Activated T-helper 1 cell treated with anti-CD3 and anti-CD28 coated beads, Interleukin-2, amount 50 U/mL, for 16 hours (primary cell): ENCODE measurements around the gene OR4K5.
"Not testable (repeated sequence)": the region's sequence is repeated elsewhere in the genome, so short reads cannot be mapped to it uniquely, and the experiment has no call there.

Source experiments
- DNase-seq, 2 donors: peaks; one replicate each; pipeline ENCODE4 v3.0.0-alpha.2; 2020; ENCODE audit warnings: low read depth in 1 of 2, low spot score in 1 of 2

The OR4K5 gene, protein sequence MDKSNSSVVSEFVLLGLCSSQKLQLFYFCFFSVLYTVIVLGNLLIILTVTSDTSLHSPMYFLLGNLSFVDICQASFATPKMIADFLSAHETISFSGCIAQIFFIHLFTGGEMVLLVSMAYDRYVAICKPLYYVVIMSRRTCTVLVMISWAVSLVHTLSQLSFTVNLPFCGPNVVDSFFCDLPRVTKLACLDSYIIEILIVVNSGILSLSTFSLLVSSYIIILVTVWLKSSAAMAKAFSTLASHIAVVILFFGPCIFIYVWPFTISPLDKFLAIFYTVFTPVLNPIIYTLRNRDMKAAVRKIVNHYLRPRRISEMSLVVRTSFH

DNA sequence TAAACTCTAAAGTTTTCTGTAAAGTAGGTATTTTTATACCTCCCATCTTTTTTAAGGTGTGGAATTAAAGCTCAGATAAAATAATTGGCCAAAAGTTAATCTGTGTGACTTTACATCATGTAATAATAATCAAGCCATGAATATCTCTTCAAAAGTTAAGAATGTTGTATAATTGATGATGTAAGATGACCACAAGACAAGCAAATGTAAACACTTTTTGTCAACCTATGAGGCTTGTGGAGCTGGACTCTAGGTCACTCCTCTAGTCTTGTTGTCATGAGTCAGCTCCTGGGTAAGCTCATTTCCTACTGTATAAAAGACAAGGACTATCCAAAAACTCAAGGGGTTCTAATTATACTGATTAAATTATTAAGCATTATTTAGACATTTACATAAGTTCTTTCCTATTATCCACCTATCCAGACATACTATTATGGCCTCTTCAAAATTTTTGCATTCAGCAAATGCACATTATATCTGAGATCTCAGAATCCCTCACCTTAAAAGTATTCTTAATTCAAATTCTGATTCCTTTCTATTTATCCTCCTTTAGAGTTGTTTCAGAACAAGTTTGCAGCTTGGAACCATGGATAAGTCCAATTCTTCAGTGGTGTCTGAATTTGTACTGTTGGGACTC is at the start of gene OR4K5:
Gene OR4K5 (plus strand): TSS at position 587 of the 637 bp plus-strand sequence. CDS start 0 bp downstream, at position 587.
- no peak for DNase-seq

DNA sequence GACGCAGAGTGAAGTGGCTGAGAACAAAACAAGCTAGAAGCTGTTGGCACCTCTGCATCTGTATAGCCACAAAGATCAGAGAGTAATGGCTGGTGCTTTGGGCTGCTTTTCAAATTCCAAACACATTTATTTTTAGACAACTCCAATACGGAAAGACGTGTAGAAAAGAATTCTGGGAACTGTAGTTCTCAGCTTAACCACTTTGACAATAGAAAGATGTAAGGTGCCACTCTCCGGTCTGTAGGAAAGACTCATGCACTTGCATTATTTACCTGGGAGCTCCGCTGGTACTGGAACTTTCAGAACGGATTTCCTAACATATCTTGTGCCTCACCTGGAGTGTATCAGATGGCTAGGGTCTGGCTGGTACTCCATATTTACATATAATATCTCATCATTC is 47.2 kb upstream of the OR4K5 start:
- DNase-seq, result no peak

DNA sequence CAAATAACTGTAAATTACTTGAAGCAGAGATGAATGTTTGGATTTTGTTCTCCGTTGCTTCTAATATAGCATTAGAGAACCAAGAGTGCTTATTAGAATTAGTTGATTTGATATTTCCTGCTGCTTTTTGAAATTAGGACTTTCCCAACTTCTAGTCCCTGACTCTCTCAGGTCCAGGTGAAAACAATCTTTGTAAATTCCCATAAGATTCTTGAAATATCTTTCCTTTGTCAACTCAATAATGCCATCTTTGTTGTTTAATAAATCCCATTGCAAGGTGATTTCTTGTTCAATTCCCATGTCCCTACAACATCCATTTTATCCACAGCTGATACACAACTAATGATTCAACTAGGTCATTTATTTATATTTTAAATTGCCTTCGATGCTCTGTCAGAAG is 45.6 kb upstream of the OR4K5 start, which contains the start of gene OR4K2:
Gene OR4K2 (plus strand): TSS at position 301 of the 400 bp plus-strand sequence. CDS start 1,126 bp downstream, outside the sequence.
- no peak for DNase-seq

DNA sequence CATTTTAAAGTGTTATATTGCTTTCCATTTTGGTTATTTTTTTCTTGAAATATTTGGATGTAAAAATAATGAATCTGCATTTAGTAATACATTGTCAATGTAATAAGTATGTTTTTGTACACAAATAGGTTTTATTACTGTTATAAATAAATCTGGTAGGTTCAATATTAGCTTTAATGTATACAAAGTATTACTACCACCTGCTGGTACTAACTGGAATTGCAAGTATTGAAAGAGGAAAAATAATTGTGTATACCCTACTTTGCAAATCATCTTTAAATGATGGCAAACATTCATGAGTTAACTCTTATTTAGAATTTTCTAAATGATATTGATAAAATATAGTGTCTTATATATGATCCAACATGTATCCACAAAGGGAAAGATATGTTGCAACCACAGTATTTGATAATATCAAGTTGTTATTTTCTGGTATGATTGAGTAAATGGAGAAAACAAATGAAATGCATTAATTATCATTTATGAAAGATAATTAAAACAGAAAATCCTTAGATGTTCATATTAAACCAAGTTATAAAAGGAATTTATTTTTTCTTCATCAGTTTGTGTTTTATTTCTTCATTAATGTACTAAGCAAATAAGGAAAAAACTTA is 42.3 kb upstream of the OR4K5 start:
- DNase-seq, result no peak

DNA sequence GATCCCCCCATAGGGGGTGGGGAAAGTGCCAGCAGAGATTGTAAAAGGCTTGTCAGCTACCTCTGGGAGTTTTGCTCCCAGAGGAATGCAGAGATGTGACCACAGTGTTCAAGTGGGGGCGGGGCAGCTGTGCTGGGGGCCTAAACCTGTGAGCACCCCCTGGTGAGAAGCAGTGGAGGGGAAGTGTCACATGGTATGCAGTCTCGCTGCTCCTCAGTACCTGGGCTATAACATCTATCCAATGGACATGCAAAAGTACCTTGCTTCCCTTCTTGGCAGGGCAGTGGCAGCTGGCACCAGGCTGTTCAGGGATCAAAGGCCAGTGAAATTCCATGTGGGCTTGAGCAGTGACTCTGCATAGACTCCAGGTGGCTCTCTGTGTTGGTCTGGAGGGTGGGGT is 25.1 kb upstream of the OR4K5 start:
- DNase-seq, result no peak

DNA sequence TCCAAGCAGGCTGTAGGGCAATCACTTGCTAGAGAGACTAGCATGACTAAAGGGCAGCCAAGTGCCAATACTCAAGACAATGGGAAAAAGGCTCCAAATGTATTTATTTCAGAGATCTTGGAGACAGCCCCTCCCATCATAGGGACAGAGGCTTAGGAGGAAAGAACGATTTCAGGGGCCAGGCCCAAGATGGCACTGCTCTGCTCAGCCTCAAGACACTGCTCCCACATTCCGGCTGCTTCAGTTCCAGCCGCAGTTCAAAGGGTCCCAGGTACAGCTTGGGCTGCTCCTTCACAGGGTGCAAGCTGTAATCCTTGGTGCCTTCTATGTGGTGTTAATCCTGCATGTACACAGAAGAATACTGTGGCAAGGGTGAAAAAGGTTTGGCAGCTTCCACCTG is 19.4 kb upstream of the OR4K5 start:
- no peak for DNase-seq

DNA sequence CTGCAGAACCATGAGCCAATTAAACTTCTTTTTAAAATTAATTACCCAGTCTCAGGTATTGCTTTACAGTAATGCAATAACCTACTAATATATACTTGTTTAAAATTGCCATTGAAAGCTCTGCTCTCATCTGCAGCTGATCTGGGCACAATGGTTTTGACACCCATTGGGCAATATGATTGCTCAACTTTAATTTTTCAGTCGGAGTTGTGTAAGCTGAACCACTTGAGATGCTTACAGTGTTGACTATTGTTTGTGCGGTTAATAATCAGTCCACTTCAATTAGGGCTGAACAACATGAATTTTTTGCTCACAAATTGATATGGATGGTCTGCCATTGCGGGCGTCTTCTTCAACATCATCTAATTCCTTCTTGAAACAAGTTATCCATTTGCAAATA is 18.0 kb upstream of the OR4K5 start:
- DNase-seq, result no peak

DNA sequence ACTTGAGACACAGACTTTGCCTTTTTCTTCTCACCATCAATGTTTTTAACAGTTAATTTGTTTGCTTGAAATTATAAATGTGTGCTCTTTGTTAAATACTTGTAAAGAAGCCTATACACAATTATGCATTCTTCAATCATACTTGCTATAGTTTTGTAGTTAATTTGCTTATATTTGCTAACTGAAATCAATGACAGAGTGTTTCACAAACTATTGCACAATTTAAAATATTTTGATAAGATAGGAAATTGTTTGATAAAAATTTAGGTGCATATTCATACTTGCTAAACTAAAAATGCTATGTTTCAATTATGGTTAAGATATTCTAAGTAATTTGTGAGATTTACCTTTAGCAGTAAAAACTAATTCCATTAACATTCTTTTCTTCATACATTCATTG is 13.7 kb upstream of the OR4K5 start:
- DNase-seq, result no peak

DNA sequence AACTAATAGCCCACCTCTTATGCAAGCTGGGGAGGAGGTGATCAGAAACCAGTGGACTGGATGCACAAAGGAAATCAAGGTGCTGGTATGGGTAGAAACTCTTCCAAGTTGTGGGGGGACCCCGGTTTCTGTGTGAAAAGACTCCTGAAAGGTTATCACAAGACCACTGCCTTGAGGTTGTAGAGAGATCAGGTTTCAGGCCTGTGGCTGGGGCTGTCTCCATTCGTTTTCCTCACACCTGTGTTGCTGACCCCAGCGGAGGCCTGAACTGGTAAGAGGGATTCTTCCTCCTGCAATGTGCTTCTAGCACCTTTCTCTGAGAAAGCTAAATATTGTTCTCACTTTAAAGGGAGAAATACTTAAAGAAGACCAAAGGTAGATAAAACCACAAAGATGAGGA is 9.3 kb upstream of the OR4K5 start:
- DNase-seq, result no peak

DNA sequence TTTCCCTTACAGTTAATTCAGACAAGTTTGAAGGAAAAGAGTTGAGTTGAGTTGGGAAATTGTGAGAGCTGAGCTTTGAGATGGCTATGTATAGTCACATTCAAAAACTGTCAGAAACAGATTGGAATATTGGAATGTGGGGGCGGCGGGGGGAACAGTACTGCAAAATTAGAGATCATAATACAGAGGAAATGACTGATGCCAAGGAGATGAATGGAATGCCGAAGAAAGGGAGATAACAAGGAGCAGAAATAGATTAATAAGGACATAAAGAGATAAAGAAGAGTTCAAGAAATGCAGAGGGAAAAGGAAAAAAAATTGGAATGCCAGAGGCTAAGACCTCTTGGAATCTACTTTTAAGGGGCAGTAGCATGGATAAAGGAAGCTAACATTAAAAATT is 3.2 kb upstream of the OR4K5 start:
- no peak for DNase-seq

DNA sequence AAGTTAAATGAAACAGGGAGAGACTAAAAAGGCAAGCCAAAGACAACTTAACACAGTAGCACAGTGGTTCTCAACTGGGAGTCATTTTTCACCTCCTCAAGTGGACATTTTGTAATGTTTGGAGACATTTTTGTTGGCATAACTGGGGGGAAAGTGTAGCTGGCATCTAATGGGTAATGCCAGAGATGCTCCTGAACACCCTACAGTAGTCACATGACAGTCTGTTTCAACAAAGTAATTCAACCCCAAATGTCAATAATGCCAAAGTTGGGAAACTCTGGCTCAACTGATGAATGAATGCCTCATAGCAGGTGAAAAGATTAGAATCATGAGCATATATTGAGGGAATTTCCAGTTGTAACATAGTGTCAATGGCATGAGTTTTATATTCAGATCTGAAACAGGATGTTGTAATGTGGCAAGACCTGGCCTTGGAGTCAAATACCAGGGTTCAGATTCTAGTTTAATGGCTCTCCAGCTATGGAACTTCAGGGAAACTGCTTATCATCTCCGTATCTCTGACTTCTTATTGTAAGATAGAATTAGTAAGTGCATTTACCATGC is 2.4 kb upstream of the OR4K5 start:
- no peak for DNase-seq

DNA sequence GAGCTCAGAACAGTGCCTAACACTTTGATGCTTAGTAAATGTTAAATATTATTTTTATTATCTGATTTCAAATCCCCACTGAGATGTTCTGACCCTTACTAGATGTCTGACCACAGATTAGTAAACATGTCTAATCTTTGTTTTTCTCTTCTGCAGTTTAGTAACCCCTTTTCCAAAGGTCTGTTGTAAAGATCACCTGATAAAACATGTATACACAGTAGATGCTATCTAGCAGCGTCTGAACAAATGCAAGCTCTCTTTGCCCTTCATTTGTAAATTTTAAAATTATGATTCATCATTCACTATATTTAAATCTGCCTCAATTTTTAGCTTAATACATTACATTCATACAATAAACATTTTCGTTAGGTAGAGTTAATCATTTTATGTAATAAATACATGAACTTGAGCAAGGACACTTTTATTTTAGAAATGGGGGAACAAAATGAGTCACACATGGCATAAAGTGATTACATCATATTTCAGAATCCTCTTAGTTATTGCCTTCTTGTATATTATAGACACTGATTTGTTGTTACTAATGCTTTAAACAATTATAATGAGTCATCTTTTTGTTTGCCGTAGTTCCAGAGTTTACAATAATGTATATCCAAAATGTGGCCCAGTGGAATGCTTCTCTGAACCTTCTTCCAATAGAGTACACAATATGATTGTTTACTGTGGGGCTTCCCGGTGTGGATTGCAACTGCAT is 1.7 kb upstream of the OR4K5 start:
- DNase-seq, result no peak

DNA sequence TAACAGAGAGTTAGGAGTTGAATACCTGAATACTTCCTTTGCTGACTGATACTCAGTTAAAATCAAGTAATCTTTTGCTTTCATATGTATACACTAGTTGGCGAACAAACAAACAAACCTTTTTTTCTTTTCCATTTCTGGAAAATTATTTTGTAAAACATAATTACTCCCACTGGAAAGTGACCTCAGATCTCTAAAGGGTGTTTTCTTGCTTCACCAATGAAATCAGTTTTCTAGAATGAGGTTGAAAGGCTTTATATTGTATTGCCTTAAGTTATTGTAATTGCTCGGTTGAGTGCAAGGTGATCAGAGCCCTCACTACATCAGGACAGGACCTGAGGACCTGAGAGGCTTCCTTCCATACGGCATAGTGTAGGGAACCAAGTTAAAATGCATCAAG is 10.2 kb downstream of the OR4K5 start, which contains the start of gene OR4K1:
Gene OR4K1 (plus strand): TSS at position 301 of the 400 bp plus-strand sequence. CDS start 4,750 bp downstream, outside the sequence.
- DNase-seq, result no peak

DNA sequence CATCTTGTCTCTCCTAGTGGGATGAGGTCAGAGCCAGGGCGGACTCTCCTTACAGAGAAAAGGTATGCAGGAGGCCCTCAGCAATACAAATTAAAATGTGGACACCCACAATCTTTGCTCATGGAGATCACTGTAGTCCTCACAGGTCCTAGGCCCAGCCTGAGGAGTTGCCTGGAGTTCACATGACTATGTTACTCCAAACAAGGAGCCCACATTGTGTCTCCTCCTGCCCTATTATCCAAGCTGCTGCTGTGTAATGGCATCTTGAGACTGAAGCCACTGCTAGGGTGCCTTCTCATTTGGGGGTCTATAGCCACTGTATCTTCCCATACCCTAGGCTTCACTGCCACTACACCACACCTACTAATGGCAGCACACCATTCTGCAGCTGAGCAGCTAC is 21.3 kb downstream of the OR4K5 start:
- no peak for DNase-seq

DNA sequence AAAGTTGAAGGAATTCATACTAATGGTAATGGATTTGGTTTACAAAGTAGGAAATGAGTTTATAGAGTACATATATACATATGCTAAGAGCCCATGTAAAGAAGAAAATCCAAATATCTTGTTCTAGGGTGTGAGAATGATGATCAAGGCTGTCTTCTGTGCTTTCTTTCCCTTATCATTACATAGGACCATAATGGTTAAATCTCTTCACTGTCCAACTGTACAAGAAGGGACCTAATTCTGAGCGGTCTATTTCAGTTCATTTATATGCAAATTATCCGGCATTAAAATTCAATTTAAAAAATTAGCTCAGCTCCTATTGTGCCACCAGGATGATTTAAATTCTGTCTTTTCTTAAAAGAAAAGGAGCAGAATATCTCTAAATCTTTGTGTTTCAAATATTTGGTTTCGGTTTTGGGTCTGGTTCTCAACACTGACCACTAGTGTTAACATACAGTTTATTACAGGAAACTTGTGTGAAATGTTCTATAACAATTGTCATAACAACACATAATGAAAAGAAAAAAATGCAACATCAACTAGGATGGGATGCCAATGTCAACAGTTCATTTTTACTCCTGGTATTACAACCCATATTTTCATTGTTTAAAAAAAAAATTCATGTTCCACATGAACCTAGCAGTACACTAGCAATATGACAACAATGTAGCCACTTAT is 27.1 kb downstream of the OR4K5 start:
- DNase-seq, result no peak

DNA sequence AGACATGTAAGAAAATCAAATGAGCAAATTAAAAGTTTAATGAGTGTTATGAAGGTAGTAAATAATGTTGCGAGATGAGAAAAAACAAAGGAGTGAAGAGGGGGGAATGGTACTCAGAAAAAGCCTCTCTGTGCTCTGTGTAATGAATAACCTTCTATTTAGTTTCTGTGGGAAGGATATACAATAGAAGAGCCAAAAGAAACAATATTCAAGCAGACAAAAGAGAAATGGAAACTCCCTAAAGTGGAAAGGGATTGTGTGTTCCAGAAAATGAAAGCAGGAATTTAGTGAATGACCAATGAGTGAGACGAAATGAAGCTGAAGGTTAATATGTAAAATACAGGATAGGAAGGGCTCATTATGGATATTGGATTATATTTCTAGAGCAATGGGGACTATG is 28.8 kb downstream of the OR4K5 start:
- no peak for DNase-seq

DNA sequence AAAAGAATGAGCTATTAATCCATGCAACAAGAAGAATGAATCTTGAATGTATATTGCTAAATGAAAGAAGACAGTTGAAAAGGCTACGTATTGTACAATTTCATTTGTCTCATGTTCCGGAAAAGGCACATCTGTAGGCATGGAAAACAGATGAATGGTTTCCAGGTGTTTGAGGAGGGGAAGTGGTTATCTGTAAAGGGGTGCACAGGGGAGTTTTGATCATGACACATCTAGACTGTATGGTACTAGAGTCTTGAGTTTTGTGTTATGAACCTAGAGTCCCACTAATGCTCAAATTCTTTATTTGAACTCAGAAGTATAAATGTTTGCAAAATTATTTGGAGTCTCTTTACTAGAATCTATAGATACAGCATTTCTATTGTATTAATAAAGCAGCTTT is 49.3 kb downstream of the OR4K5 start:
- not testable (repeated sequence) for DNase-seq
